Neutrophil (primary cell): Measurements from ENCODE around the gene GREM2.

Experiments used
- H3K27ac ChIP-seq: fragments of 200-600 bp; sonication (generic); 2 replicates; pipeline ENCODE4 v1.5.1; 2016; ENCODE audit warnings: mild to moderate bottlenecking, moderate library complexity
- H3K27me3 ChIP-seq: fragments of 200-600 bp; sonication (generic); 2 replicates; pipeline ENCODE4 v1.6.0; 2016; ENCODE audit warnings: mild to moderate bottlenecking
- H3K36me3 ChIP-seq: fragments of 200-600 bp; sonication (generic); 2 replicates; pipeline ENCODE4 v1.5.1; 2017
- H3K4me1 ChIP-seq, 2 experiments: fragments of 200-600 bp in 1 of 2; sonication (generic) in 1 of 2; 1 replicate in 1 of 2; 2 replicates in 1 of 2; pipeline versions ENCODE4 v1.5.1 to v1.6.1; 2013 to 2016; ENCODE audit warnings: low read depth in 1 of 2, low read length in 1 of 2, mild to moderate bottlenecking in 1 of 2, moderate library complexity in 1 of 2; ENCODE audit not compliant: control insufficient read depth in 1 of 2, insufficient read depth in 1 of 2
- H3K4me3 ChIP-seq, 2 experiments: fragments of 200-600 bp in 1 of 2; sonication (generic) in 1 of 2; 1 replicate in 1 of 2; 2 replicates in 1 of 2; pipeline ENCODE4 v1.5.1; 2013 to 2016; ENCODE audit warnings: low read depth in 1 of 2, low read length in 1 of 2, mild to moderate bottlenecking in 1 of 2, moderate library complexity in 1 of 2
- H3K9me3 ChIP-seq: fragments of 200-600 bp; sonication (generic); 2 replicates; pipeline ENCODE4 v1.5.1; 2016
- TF ChIP-seq, protein P1 (sequence below): fragments of 200-600 bp; sonication (generic); IDR thresholded peaks from 2 replicates; pipeline ENCODE4 v1.5.1; 2016; ENCODE audit warnings: antibody characterized with exemption

The GREM2 gene

DNA sequence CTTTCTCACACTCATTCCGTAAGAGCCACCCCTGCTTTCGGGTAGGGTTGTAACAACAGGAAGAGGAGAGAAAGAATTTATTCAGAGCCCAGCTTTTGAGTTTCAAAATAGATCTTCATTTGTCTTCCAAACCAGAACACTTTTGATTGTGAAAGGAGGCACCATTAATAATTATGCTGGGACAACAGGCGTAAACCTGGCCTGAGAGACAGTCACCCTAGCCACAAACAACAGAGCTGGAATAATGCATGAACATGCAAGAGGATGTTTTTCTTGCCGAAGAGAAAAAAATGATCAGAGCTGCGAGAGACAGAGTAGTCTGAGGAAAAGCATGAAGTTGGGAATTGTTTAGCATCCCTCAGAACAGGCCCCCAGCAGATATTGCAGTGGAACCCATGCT is 18.5 kb upstream of the GREM2 start:
- no peaks in the 10 kb centered on the region for H3K27me3 ChIP-seq
- no peaks in the 10 kb centered on the region for H3K36me3 ChIP-seq
- no peak overlapping the region for H3K27ac ChIP-seq
- H3K4me3 ChIP-seq, result no peak overlapping the region
- TF ChIP-seq, protein P1, sequence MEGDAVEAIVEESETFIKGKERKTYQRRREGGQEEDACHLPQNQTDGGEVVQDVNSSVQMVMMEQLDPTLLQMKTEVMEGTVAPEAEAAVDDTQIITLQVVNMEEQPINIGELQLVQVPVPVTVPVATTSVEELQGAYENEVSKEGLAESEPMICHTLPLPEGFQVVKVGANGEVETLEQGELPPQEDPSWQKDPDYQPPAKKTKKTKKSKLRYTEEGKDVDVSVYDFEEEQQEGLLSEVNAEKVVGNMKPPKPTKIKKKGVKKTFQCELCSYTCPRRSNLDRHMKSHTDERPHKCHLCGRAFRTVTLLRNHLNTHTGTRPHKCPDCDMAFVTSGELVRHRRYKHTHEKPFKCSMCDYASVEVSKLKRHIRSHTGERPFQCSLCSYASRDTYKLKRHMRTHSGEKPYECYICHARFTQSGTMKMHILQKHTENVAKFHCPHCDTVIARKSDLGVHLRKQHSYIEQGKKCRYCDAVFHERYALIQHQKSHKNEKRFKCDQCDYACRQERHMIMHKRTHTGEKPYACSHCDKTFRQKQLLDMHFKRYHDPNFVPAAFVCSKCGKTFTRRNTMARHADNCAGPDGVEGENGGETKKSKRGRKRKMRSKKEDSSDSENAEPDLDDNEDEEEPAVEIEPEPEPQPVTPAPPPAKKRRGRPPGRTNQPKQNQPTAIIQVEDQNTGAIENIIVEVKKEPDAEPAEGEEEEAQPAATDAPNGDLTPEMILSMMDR, result no peak
- no peaks in the 10 kb centered on the region for H3K9me3 ChIP-seq
- no peaks in the 10 kb centered on the region for H3K4me1 ChIP-seq

DNA sequence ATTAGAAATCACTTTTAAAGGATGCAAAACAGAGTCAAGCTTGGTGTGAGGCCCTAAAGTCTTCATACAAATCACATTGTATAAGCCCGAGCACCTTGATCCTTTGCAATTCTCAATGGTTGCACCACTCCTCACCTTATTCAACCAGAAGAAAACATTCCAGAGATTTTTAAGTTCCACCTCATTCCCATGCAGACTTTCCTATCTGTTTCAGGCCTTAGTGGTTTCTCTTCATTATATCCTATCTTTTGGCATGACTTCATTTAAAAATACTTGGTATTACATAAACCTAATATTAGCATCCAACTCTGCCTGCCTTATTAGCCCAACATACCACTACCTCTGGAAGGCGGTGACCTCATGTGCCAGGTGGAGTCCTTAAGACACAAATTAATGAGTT is 9.3 kb upstream of the GREM2 start:
- Histone ChIP-seq H3K36me3 (no peaks in the 10 kb centered on the region), H3K27ac (no peak overlapping the region), H3K27me3 (no peaks in the 10 kb centered on the region), H3K4me1 (no peaks in the 10 kb centered on the region), H3K9me3 (no peaks in the 10 kb centered on the region), H3K4me3 (no peak overlapping the region)
- TF ChIP-seq, protein P1, result no peak

DNA sequence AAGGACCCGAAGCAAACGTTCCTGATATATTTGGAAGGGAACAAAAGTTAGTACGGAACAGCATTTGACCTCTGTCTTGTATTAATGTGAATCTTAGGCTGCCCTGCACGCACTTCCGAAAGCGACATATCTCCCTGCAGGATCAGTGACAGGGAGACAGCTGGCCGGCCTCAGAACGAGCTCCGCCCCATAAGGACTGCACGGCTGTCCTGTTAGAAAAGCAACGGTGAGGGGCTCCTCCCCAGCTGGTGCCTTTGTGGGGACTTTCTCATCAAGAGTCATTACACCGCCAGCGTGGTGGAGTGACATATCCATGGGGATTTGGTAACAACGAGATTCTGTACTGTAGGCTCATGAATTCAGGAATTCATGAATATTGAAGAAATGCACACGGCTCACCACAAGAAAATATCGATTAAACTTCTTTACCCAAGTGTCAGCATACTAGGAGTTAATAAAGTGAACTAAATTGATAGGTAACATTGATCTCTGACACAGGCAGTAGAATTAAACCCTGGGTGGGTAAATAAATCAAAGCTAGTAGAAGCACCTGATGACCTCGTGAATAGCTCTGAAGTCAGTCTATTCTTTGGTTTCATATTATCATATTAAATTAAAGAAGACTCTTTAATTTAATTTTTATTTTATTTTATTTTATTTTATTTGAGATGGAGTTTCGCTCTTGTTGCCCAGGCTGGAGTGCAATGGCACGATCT is 8.1 kb upstream of the GREM2 start:
- H3K9me3 ChIP-seq, result no peaks in the 10 kb centered on the region
- H3K27me3 ChIP-seq, result no peaks in the 10 kb centered on the region
- no peaks in the 10 kb centered on the region for H3K4me1 ChIP-seq
- no peak overlapping the region for H3K4me3 ChIP-seq
- TF ChIP-seq, protein P1, result no peak
- no peak overlapping the region for H3K27ac ChIP-seq
- no peaks in the 10 kb centered on the region for H3K36me3 ChIP-seq

DNA sequence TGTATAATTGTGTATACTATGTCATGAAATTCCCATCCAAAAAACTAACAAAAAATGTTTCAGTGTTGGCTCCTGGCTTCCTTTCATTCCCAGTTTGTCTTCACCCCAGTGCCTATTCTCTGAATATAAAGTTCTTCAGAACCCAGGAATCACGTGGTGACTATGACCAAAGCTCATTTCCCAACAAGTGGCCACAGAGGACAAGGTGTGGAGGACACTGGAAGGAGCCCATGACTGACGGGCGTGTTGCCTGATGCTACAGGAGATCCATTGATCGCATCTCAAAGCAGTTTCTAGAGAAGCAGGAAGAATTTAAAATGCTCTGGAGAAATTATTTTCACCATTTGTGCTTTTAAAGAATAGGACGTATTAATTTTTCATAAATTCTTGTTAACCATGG is 7.4 kb upstream of the GREM2 start:
- H3K36me3 ChIP-seq, result no peaks in the 10 kb centered on the region
- TF ChIP-seq, protein P1, result no peak
- no peaks in the 10 kb centered on the region for H3K27me3 ChIP-seq
- H3K27ac ChIP-seq, result no peak overlapping the region
- H3K9me3 ChIP-seq, result no peaks in the 10 kb centered on the region
- H3K4me1 ChIP-seq, result no peaks in the 10 kb centered on the region
- no peak overlapping the region for H3K4me3 ChIP-seq

DNA sequence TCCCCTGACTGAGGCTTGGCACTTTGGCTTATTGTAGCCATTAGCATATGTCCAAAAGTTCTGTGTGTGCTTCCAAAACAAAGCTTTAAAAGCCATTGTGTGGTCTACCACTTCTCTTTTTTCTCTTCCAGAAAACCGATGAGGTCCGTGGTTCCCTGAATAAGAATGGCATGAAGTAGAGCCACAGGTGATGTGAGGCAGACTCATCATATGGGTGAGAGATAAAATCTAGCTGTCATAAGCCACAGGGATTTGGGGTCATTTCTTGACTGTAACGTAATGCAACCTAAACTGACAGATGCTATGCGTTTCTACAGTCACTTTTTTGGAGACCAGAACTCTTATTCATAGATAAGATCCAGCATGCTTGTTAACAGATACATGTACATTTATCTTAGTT is 7.0 kb upstream of the GREM2 start:
- H3K27ac ChIP-seq, result no peak overlapping the region
- TF ChIP-seq, protein P1, result no peak
- H3K9me3 ChIP-seq, result no peaks in the 10 kb centered on the region
- H3K4me1 ChIP-seq, result no peaks in the 10 kb centered on the region
- no peak overlapping the region for H3K4me3 ChIP-seq
- H3K36me3 ChIP-seq, result no peaks in the 10 kb centered on the region
- peaks cover 2% of the 10 kb centered on the region for H3K27me3 ChIP-seq
